GM12878 (cell line): ENCODE data around the gene TIMM17B.

ENCODE experiments used
- CEBPB ChIP-seq, 2 experiments: fragments of 150-350 bp in 1 of 2; IDR thresholded peaks; 2 replicates each; pipeline ENCODE4 v1.6.1; 2012 to 2014; ENCODE audit warnings: low read depth in 2 of 2, low read length in 2 of 2, borderline replicate concordance in 1 of 2, inconsistent platforms in 1 of 2
- CHD1 ChIP-seq: IDR thresholded peaks from 2 replicates; pipeline ENCODE4 v1.6.1; 2012; ENCODE audit warnings: low read depth, low read length, improper control_type of control experiment
- EP300 ChIP-seq, 2 experiments: fragments of 150-350 bp in 1 of 2; IDR thresholded peaks; 2 replicates each; pipeline ENCODE4 v1.6.1; 2011 to 2012; ENCODE audit warnings: low read depth in 2 of 2, low read length in 2 of 2, borderline replicate concordance in 1 of 2, improper control_type of control experiment in 1 of 2, inconsistent platforms in 1 of 2; ENCODE audit not compliant: control insufficient read depth in 1 of 2
- NFYB ChIP-seq: IDR thresholded peaks from 2 replicates; pipeline ENCODE4 v1.6.1; 2011; ENCODE audit warnings: low read depth, mild to moderate bottlenecking, low read length, improper control_type of control experiment, moderate library complexity; ENCODE audit not compliant: insufficient read depth
- POLR2AphosphoS5 ChIP-seq: IDR thresholded peaks from 2 replicates; pipeline ENCODE4 v1.6.1; 2011; ENCODE audit warnings: mild to moderate bottlenecking, low read length, inconsistent platforms
- USF2 ChIP-seq: IDR thresholded peaks from 2 replicates; pipeline ENCODE4 v1.6.1; 2011; ENCODE audit warnings: low read depth, low read length, improper control_type of control experiment, borderline replicate concordance
- ZBTB33 ChIP-seq: fragments of 450-650 bp; IDR thresholded peaks from 2 replicates; pipeline ENCODE4 v1.6.1; 2017; ENCODE audit warnings: mild to moderate bottlenecking
- TF ChIP-seq, protein P1 (sequence below), 3 experiments: IDR thresholded peaks in 2 of 3; conservative IDR thresholded peaks in 1 of 3; 2 replicates each; pipeline ENCODE4 v1.5.1; 2011; ENCODE audit warnings: low read depth in 3 of 3, low read length in 3 of 3, mild to moderate bottlenecking in 3 of 3, control low read depth in 2 of 3, moderate library complexity in 2 of 3, inconsistent platforms in 1 of 3, mixed read lengths in 1 of 3; ENCODE audit not compliant: control insufficient read depth in 2 of 3, insufficient read depth in 1 of 3; ENCODE audit errors: extremely low read depth in 1 of 3
- TF ChIP-seq, protein P2 (sequence below): IDR thresholded peaks from 2 replicates; pipeline ENCODE4 v1.6.1; 2011; ENCODE audit warnings: borderline replicate concordance, low read depth, mild to moderate bottlenecking, moderate library complexity, low read length; ENCODE audit not compliant: insufficient read depth, poor library complexity, severe bottlenecking

DNA sequence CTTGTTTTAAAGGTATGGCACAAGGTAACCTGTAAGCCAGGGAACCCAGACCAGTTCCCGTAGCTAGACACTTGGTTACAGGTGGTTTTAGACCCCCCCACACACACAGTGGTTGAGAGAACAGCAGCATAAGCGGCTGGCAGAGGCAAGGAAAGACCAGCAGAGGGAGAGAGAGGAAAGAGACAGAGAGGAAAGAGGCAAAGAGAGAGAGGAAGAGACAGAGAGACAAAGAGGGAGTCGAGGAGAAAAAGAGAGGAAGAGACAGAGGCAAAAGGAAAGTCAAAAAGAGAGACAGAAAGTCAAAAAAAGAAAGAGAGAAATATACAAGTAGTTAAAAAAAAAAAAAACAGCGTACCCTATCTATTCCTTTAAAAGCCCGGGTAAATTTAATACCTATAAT lies 42.7 kb downstream of the TIMM17B start:
- no peak for TF ChIP-seq POLR2AphosphoS5
- TF ChIP-seq, protein P1, sequence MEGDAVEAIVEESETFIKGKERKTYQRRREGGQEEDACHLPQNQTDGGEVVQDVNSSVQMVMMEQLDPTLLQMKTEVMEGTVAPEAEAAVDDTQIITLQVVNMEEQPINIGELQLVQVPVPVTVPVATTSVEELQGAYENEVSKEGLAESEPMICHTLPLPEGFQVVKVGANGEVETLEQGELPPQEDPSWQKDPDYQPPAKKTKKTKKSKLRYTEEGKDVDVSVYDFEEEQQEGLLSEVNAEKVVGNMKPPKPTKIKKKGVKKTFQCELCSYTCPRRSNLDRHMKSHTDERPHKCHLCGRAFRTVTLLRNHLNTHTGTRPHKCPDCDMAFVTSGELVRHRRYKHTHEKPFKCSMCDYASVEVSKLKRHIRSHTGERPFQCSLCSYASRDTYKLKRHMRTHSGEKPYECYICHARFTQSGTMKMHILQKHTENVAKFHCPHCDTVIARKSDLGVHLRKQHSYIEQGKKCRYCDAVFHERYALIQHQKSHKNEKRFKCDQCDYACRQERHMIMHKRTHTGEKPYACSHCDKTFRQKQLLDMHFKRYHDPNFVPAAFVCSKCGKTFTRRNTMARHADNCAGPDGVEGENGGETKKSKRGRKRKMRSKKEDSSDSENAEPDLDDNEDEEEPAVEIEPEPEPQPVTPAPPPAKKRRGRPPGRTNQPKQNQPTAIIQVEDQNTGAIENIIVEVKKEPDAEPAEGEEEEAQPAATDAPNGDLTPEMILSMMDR (IDR thresholded peaks at IDR 0.05 in 2 of 3, conservative IDR thresholded peaks at IDR 0.05 in 1 of 3; ENCODE audit: control insufficient read depth in 2 of 3, extremely low read depth in 1 of 3, insufficient read depth in 1 of 3, low read depth in 3 of 3, low read length in 3 of 3): 0 out of 6 replicates have a peak, but pooled peaks of 2 of the 3 experiments have one; percentile 4
- no peak for TF ChIP-seq NFYB
- no peak for TF ChIP-seq EP300 (IDR thresholded peaks at IDR 0.05; ENCODE audit: borderline replicate concordance in 1 of 2, control insufficient read depth in 1 of 2, low read depth in 2 of 2, low read length in 2 of 2)
- no peak for TF ChIP-seq CHD1
- TF ChIP-seq CEBPB (IDR thresholded peaks at IDR 0.05; ENCODE audit: borderline replicate concordance in 1 of 2, low read depth in 2 of 2, low read length in 2 of 2): no peak
- no peak for TF ChIP-seq USF2
- no peak for TF ChIP-seq ZBTB33
- TF ChIP-seq, protein P2, sequence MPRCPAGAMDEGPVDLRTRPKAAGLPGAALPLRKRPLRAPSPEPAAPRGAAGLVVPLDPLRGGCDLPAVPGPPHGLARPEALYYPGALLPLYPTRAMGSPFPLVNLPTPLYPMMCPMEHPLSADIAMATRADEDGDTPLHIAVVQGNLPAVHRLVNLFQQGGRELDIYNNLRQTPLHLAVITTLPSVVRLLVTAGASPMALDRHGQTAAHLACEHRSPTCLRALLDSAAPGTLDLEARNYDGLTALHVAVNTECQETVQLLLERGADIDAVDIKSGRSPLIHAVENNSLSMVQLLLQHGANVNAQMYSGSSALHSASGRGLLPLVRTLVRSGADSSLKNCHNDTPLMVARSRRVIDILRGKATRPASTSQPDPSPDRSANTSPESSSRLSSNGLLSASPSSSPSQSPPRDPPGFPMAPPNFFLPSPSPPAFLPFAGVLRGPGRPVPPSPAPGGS: no peak
